K562 (cell line): ENCODE results near the gene FAM20C. TPM values are rescaled to one million over a fixed set of nuclear protein-coding genes. Genes with fewer than 3 reads are reported as not detected.

ENCODE experiments used
- ATAC-seq: fragments of 200-7000 bp; cut with Tn5 transposase; 3 replicates; pipeline ENCODE4 v1.9.1; 2020; ENCODE audit warnings: moderate library complexity
- BruUV-seq: library from RNA; stranded (reverse); fragments of 400-500 nt; replicated peaks from 2 replicates; lab custom pipeline; 2021; lab: Mats Ljungman, UMichigan
- CTCF ChIA-PET: fragments of 300-600 bp; formaldehyde crosslinking; extraction: SDS; loops from one replicate; lab custom pipeline; 2021; ENCODE audit warnings: low intra/inter-chr PET ratio; lab: Yijun Ruan, JAX
- POLR2A ChIA-PET: fragments of 300-600, 350-650 bp; sonication (Branson Sonifier 250); formaldehyde crosslinking; extraction: SDS; loops from one replicate; lab custom pipeline; 2021; ENCODE audit warnings: antibody characterized with exemption, inconsistent platforms; lab: Yijun Ruan, JAX
- DNase-seq, 4 experiments: peaks; one replicate each; pipeline versions ENCODE4 v3.0.0 to v3.0.0-alpha.2; 2011 to 2018; ENCODE audit warnings: low spot score in 3 of 4, mixed read lengths in 3 of 4; ENCODE audit errors: extremely low read depth in 1 of 4
- FAIRE-seq: peaks from 2 replicates; lab custom pipeline; 2011; peaks lifted over from hg19 to GRCh38; lab: Jason Lieb, UNC
- H2AFZ ChIP-seq: 2 replicates; pipeline ENCODE4 v1.6.0; 2011; ENCODE audit warnings: low read depth, low read length, control low read depth, inconsistent platforms
- H3K27ac ChIP-seq: fragments of 200-600 bp; 3 replicates; pipeline ENCODE4 v1.8.0; 2011; ENCODE audit warnings: low read depth, mild to moderate bottlenecking, control low read depth, inconsistent platforms, low read length, moderate library complexity, mixed read lengths; ENCODE audit errors: extremely low read depth
- H3K27me3 ChIP-seq, 2 experiments: fragments of 300-600 bp in 1 of 2; 2 replicates in 1 of 2; 3 replicates in 1 of 2; pipeline versions ENCODE4 v1.6.0 to v1.8.0; 2011; ENCODE audit warnings: inconsistent platforms in 2 of 2, low read length in 2 of 2, mild to moderate bottlenecking in 1 of 2, mixed read lengths in 1 of 2, moderate library complexity in 1 of 2; ENCODE audit not compliant: control insufficient read depth in 2 of 2, insufficient read depth in 2 of 2
- H3K36me3 ChIP-seq: fragments of 300-600 bp; 3 replicates; pipeline ENCODE4 v1.8.0; 2011; ENCODE audit warnings: mild to moderate bottlenecking, low read length, inconsistent platforms; ENCODE audit not compliant: control insufficient read depth, insufficient read depth
- H3K4me1 ChIP-seq, 2 experiments: fragments of 200-600 bp in 1 of 2; replicated peaks in 1 of 2; 2 replicates in 1 of 2; 3 replicates in 1 of 2; pipeline versions ENCODE4 v1.5.1 to v1.8.0; 2011; ENCODE audit warnings: inconsistent platforms in 2 of 2, low read length in 2 of 2, mild to moderate bottlenecking in 1 of 2, mixed read lengths in 1 of 2, moderate library complexity in 1 of 2; ENCODE audit not compliant: control insufficient read depth in 2 of 2, insufficient read depth in 2 of 2
- H3K4me2 ChIP-seq: 2 replicates; pipeline ENCODE4 v1.6.1; 2011; ENCODE audit warnings: low read length, control low read depth, inconsistent platforms, mixed read lengths; ENCODE audit not compliant: insufficient read depth
- H3K4me3 ChIP-seq: fragments of 200-600 bp; sonication (generic), shearing (Covaris generic); 2 replicates; pipeline ENCODE4 v1.5.1; 2016; ENCODE audit warnings: control low read depth, inconsistent platforms
- H3K79me2 ChIP-seq: fragments of 200-600 bp; 3 replicates; pipeline ENCODE4 v1.8.0; 2011; ENCODE audit warnings: low read length, inconsistent platforms; ENCODE audit not compliant: control insufficient read depth, insufficient read depth
- H3K9ac ChIP-seq, 2 experiments: 2 replicates each; pipeline versions ENCODE4 v1.6.0 to v1.6.1; 2011; ENCODE audit warnings: low read depth in 2 of 2, low read length in 2 of 2, control low read depth in 1 of 2, inconsistent platforms in 1 of 2, mild to moderate bottlenecking in 1 of 2, mixed read lengths in 1 of 2; ENCODE audit not compliant: insufficient read depth in 1 of 2
- H3K9me1 ChIP-seq: one replicate; pipeline ENCODE4 v1.6.0; 2011; ENCODE audit warnings: inconsistent platforms, mild to moderate bottlenecking, low read length, moderate library complexity; ENCODE audit not compliant: control insufficient read depth, insufficient read depth
- H3K9me3 ChIP-seq: replicated peaks from 2 replicates; pipeline ENCODE4 v1.5.1; 2011; ENCODE audit warnings: low read depth, low read length, inconsistent platforms; ENCODE audit not compliant: control insufficient read depth, insufficient read depth
- H4K20me1 ChIP-seq: replicated peaks from 2 replicates; pipeline ENCODE4 v1.6.1; 2011; ENCODE audit warnings: low read length, inconsistent platforms, mixed read lengths; ENCODE audit not compliant: control insufficient read depth, insufficient read depth
- CHD2 ChIP-seq: IDR thresholded peaks from 2 replicates; pipeline ENCODE4 v1.6.1; 2011; ENCODE audit warnings: low read depth, low read length
- GATA2 ChIP-seq: sonication (generic); formaldehyde crosslinking; IDR thresholded peaks from 2 replicates; pipeline ENCODE4 v1.4.0; 2020; ENCODE audit warnings: mild to moderate bottlenecking, missing genetic modification reagents
- HDAC8 ChIP-seq: fragments of 450-650 bp; IDR thresholded peaks from 2 replicates; pipeline ENCODE4 v1.6.1; 2016; ENCODE audit warnings: mild to moderate bottlenecking, missing genetic modification characterization, moderate library complexity, missing compliant biosample characterization
- MCM7 ChIP-seq, 2 experiments: fragments of 450-650 bp; IDR thresholded peaks; 2 replicates each; pipeline ENCODE4 v1.6.1; 2016 to 2018
- MECOM ChIP-seq: fragments of 250-450 bp; sonication (Bioruptor Pico); IDR thresholded peaks from 2 replicates; pipeline ENCODE4 v1.8.0; 2022; ENCODE audit warnings: inconsistent platforms
- SIX5 ChIP-seq, 2 experiments: IDR thresholded peaks; 2 replicates each; pipeline ENCODE4 v1.6.1; 2011; ENCODE audit warnings: low read length in 2 of 2, borderline replicate concordance in 1 of 2, low read depth in 1 of 2, mild to moderate bottlenecking in 1 of 2, moderate library complexity in 1 of 2; ENCODE audit not compliant: insufficient read depth in 1 of 2
- WGBS: fragments of 100-300 bp; shearing (Covaris generic); methylation state at CpG from one replicate; pipeline ENCODE4 v1.1.6; 2016; ENCODE audit warnings: low coverage, mixed read lengths; ENCODE audit not compliant: insufficient coverage; ENCODE audit errors: missing lambda C conversion rate; 5-methylcytosine and 5-hydroxymethylcytosine counted together
- in situ Hi-C: fragments of 300-500 bp; cut with MboI; formaldehyde crosslinking; loops from 4 replicates; pipeline ENCODE4 v1.15.0; 2018; ENCODE audit warnings: inconsistent platforms, mixed read lengths
- intact Hi-C: fragments of 100-400 bp; cut with micrococcal nuclease; formaldehyde crosslinking; loops from 2 replicates; pipeline ENCODE4 v1.14.2; 2022
- polyA plus RNA-seq, 8 experiments: library from polyadenylated mRNA; depleted of rRNA in 4 of 8; stranded (reverse) in 5 of 8; unstranded in 3 of 8; fragments of >200 nt; fragmentation: Nextera tagmentation in 2 of 8; fragmentation: Illumina TruSeq in 1 of 8; extraction: Ambion mirVana in 2 of 8; extraction: Trizol in 1 of 8; gene quantifications; 2 replicates each; pipeline versions ENCODE4 v1.2.1 to v1.2.3, GENCODE V29; 2011 to 2014; ENCODE audit warnings: inconsistent platforms in 1 of 8, missing spikeins in 1 of 8
- total RNA-seq, 7 experiments: library from RNA; depleted of rRNA in 6 of 7; stranded (reverse); fragments of >200 nt in 6 of 7; fragmentation: Illumina TruSeq in 2 of 7; extraction: Trizol in 2 of 7; gene quantifications; 2 replicates each; pipeline versions ENCODE4 v1.2.1 to v1.2.3, GENCODE V29; 2011 to 2021; ENCODE audit warnings: low replicate concordance in 1 of 7
- TF ChIP-seq, protein P1 (sequence below): fragments of 250-450 bp; sonication (Bioruptor Pico); IDR thresholded peaks from 2 replicates; pipeline ENCODE4 v1.9.0; 2021; ENCODE audit warnings: mild to moderate bottlenecking, inconsistent platforms
- TF ChIP-seq, protein P2 (sequence below): fragments of 250-450 bp; sonication (Bioruptor Pico); IDR thresholded peaks from 2 replicates; pipeline ENCODE4 v1.4.0; 2020; ENCODE audit warnings: mild to moderate bottlenecking, moderate library complexity, borderline replicate concordance
- TF ChIP-seq, protein P3 (sequence below), 2 experiments: fragments of 200-800 bp in 1 of 2; sonication (Bioruptor generic) in 1 of 2; sonication (generic) in 1 of 2; formaldehyde crosslinking in 1 of 2; IDR thresholded peaks in 1 of 2; conservative IDR thresholded peaks in 1 of 2; 2 replicates each; pipeline versions ENCODE4 v1.5.0 to v1.6.1; 2016 to 2020; ENCODE audit warnings: missing compliant biosample characterization in 1 of 2, missing genetic modification characterization in 1 of 2, missing genetic modification reagents in 1 of 2

FAM20C gene
- total and polyA plus RNA-seq, 9 of the 15 experiments (the other 6 are each of a cell fraction or from before 2014, with no cell fraction given): 0.09 TPM; not detected in 8

DNA sequence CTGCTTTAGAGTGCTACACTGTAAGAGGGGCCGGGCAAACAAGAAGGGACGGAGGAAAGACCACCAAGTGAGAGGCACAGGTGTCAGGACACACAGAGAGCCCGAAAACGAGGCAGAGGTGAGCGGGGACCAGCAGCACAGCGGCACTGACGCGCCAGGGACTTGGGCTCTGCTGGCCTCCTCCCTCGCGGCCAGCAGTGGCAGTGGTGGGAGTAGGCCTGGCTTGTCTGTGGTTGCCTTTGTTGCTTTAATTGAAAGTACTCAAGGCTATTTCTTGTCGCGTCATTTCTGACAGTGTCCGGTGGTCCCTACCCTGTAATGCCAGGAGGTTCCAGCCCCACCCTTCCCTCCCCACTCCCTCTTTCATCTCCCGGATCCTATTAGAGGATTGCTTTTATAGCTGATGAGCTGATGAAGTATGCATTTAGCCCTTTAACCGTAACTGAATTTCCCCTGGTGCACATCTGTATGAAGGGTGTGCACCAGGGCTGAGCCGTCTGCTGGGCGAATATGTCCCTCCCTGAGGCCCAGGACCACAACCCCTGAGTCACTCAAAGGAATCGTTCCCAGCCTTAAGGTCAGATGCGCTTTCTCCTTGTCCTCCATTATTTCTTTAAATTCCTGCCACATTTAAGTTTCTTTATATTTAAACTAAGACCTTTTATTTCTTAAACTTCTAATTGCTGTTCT, 39.5 kb upstream of the FAM20C start:
- H3K9ac ChIP-seq: no peak overlapping the region; a peak in 1 of 4 replicates
- POLR2A ChIA-PET: interaction anchor here (0.6 to 1.0 kb wide), 2 partner anchors 28 to 58 kb away, joined by 4 to 5 read pairs; no protein-coding TSS in a partner anchor
- intact Hi-C loops: no loop called here

More for the DNA sequence above, 39.5 kb upstream of the FAM20C start:
- in situ Hi-C loops: no loop called here
- Histone ChIP-seq H3K9me1 (no peaks in the 10 kb centered on the region), H3K36me3 (no peaks in the 10 kb centered on the region), H2AFZ (no peak overlapping the region), H3K27ac (no peak overlapping the region), H3K9me3 (peaks cover 5% of the 10 kb centered on the region; the same call in 1 of the 2 replicates), H3K4me2 (no peak overlapping the region), H3K4me1 (peaks cover 6 to 21% of the 10 kb centered on the region in 2 experiments; a peak in 4 of 5 replicates), H3K27me3 (peaks cover 42 to 53% of the 10 kb centered on the region in 2 experiments), H4K20me1 (0 out of 2 replicates have a peak, but pooled peaks cover 8% of the 10 kb centered on the region), H3K4me3 (no peak overlapping the region), H3K79me2 (no peaks in the 10 kb centered on the region)
- TF ChIP-seq HDAC8 (tag) (no peak), MCM7 (IDR thresholded peaks at IDR 0.05) (no peak), MECOM (no peak), CHD2 (no peak), GATA2 (CRISPR knock-in tag) (no peak), SIX5 (IDR thresholded peaks at IDR 0.05; ENCODE audit: borderline replicate concordance in 1 of 2, insufficient read depth in 1 of 2, low read depth in 1 of 2, low read length in 2 of 2) (no peak)
- TF ChIP-seq, protein P1, sequence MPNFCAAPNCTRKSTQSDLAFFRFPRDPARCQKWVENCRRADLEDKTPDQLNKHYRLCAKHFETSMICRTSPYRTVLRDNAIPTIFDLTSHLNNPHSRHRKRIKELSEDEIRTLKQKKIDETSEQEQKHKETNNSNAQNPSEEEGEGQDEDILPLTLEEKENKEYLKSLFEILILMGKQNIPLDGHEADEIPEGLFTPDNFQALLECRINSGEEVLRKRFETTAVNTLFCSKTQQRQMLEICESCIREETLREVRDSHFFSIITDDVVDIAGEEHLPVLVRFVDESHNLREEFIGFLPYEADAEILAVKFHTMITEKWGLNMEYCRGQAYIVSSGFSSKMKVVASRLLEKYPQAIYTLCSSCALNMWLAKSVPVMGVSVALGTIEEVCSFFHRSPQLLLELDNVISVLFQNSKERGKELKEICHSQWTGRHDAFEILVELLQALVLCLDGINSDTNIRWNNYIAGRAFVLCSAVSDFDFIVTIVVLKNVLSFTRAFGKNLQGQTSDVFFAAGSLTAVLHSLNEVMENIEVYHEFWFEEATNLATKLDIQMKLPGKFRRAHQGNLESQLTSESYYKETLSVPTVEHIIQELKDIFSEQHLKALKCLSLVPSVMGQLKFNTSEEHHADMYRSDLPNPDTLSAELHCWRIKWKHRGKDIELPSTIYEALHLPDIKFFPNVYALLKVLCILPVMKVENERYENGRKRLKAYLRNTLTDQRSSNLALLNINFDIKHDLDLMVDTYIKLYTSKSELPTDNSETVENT: no peak
- TF ChIP-seq, protein P2, sequence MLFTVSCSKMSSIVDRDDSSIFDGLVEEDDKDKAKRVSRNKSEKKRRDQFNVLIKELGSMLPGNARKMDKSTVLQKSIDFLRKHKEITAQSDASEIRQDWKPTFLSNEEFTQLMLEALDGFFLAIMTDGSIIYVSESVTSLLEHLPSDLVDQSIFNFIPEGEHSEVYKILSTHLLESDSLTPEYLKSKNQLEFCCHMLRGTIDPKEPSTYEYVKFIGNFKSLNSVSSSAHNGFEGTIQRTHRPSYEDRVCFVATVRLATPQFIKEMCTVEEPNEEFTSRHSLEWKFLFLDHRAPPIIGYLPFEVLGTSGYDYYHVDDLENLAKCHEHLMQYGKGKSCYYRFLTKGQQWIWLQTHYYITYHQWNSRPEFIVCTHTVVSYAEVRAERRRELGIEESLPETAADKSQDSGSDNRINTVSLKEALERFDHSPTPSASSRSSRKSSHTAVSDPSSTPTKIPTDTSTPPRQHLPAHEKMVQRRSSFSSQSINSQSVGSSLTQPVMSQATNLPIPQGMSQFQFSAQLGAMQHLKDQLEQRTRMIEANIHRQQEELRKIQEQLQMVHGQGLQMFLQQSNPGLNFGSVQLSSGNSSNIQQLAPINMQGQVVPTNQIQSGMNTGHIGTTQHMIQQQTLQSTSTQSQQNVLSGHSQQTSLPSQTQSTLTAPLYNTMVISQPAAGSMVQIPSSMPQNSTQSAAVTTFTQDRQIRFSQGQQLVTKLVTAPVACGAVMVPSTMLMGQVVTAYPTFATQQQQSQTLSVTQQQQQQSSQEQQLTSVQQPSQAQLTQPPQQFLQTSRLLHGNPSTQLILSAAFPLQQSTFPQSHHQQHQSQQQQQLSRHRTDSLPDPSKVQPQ (CRISPR knock-in tag): no peak
- TF ChIP-seq, protein P3, sequence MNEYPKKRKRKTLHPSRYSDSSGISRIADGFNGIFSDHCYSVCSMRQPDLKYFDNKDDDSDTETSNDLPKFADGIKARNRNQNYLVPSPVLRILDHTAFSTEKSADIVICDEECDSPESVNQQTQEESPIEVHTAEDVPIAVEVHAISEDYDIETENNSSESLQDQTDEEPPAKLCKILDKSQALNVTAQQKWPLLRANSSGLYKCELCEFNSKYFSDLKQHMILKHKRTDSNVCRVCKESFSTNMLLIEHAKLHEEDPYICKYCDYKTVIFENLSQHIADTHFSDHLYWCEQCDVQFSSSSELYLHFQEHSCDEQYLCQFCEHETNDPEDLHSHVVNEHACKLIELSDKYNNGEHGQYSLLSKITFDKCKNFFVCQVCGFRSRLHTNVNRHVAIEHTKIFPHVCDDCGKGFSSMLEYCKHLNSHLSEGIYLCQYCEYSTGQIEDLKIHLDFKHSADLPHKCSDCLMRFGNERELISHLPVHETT (CRISPR knock-in tag; conservative IDR thresholded peaks at IDR 0.05 in 1 of 2, IDR thresholded peaks at IDR 0.05 in 1 of 2): no peak
- FAIRE-seq: no peak
- DNase-seq: no peak
- CTCF ChIA-PET: no interaction called here
- no TSS peak for BruUV-seq
- 15% methylated on average over 19 of the region's 19 CpGs for WGBS
- ATAC-seq: no peak
